GM23338 (cell line): ENCODE results near the gene FMNL1. TPM values are rescaled to one million over a fixed set of nuclear protein-coding genes. Genes with fewer than 3 reads are reported as not detected.

Experiments used
- ATAC-seq: fragments of 200-7000 bp; cut with Tn5 transposase; 3 replicates; pipeline ENCODE4 v1.9.1; 2020
- DNase-seq: peaks from one replicate; pipeline ENCODE4 v3.0.0-alpha.2; 2015; ENCODE audit warnings: low spot score
- H2AFZ ChIP-seq: fragments of 200-600 bp; sonication (generic); 2 replicates; pipeline ENCODE4 v1.8.0; 2016; ENCODE audit warnings: antibody characterized with exemption, mild to moderate bottlenecking, moderate library complexity
- H3F3A ChIP-seq: fragments of 200-600 bp; sonication (generic); replicated peaks from 2 replicates; pipeline ENCODE4 v1.8.0; 2017; ENCODE audit warnings: antibody characterized with exemption, mixed run types, low read depth
- H3K27ac ChIP-seq: fragments of 200-600 bp; sonication (generic); 2 replicates; pipeline ENCODE4 v1.6.1; 2016; ENCODE audit warnings: low read depth
- H3K27me3 ChIP-seq: fragments of 200-600 bp; sonication (generic); 2 replicates; pipeline ENCODE4 v1.8.0; 2016; ENCODE audit warnings: mild to moderate bottlenecking, mixed run types, moderate library complexity; ENCODE audit not compliant: insufficient read depth
- H3K36me3 ChIP-seq: fragments of 200-600 bp; sonication (generic); 2 replicates; pipeline ENCODE4 v1.8.0; 2016; ENCODE audit warnings: mild to moderate bottlenecking; ENCODE audit not compliant: insufficient read depth
- H3K4me1 ChIP-seq: fragments of 200-600 bp; sonication (generic); 2 replicates; pipeline ENCODE4 v1.8.0; 2016; ENCODE audit warnings: mild to moderate bottlenecking, moderate library complexity; ENCODE audit not compliant: insufficient read depth
- H3K4me2 ChIP-seq: fragments of 200-600 bp; sonication (generic); 2 replicates; pipeline ENCODE4 v1.7.1; 2017; ENCODE audit warnings: mixed run types
- H3K4me3 ChIP-seq: fragments of 200-600 bp; sonication (generic); 2 replicates; pipeline ENCODE4 v1.6.1; 2016; ENCODE audit warnings: mixed run types
- H3K79me2 ChIP-seq: fragments of 200-600 bp; sonication (generic); replicated peaks from 2 replicates; pipeline ENCODE4 v1.8.0; 2017; ENCODE audit warnings: mild to moderate bottlenecking; ENCODE audit not compliant: insufficient read depth
- H3K9me2 ChIP-seq: fragments of 200-600 bp; sonication (generic); 2 replicates; pipeline ENCODE4 v1.8.0; 2017; ENCODE audit not compliant: insufficient read depth
- H4K20me1 ChIP-seq: fragments of 200-600 bp; sonication (generic); replicated peaks from 2 replicates; pipeline ENCODE4 v1.8.0; 2017; ENCODE audit warnings: mild to moderate bottlenecking; ENCODE audit not compliant: insufficient read depth
- H3K27ac Mint-ChIP-seq: 2 replicates; pipeline ENCODE4 v1.8.0; 2020; ENCODE audit warnings: inconsistent platforms, mild to moderate bottlenecking, moderate library complexity, mixed read lengths
- H3K27me3 Mint-ChIP-seq: 3 replicates; pipeline ENCODE4 v1.8.0; 2022; ENCODE audit warnings: low read depth, mild to moderate bottlenecking, moderate library complexity, mixed read lengths, inconsistent platforms; ENCODE audit not compliant: insufficient read depth, poor library complexity
- H3K36me3 Mint-ChIP-seq: 3 replicates; pipeline ENCODE4 v1.8.0; 2021; ENCODE audit warnings: low read depth, mild to moderate bottlenecking, inconsistent platforms, moderate library complexity, mixed read lengths
- H3K4me1 Mint-ChIP-seq: 3 replicates; pipeline ENCODE4 v1.8.0; 2020; ENCODE audit warnings: mild to moderate bottlenecking, inconsistent platforms, mixed read lengths
- H3K4me3 Mint-ChIP-seq: 3 replicates; pipeline ENCODE4 v1.8.0; 2021; ENCODE audit warnings: moderate library complexity, mild to moderate bottlenecking, inconsistent platforms, mixed read lengths
- H3K9me3 Mint-ChIP-seq: 3 replicates; pipeline ENCODE4 v1.8.0; 2020; ENCODE audit warnings: moderate library complexity, mild to moderate bottlenecking, inconsistent platforms, mixed read lengths
- CREB1 ChIP-seq: fragments of 250-450 bp; sonication (Bioruptor Pico); IDR thresholded peaks from 2 replicates; pipeline ENCODE4 v1.5.0; 2020; ENCODE audit warnings: low read depth, mild to moderate bottlenecking, moderate library complexity
- CTCF ChIP-seq, 2 experiments: fragments of 200-600 bp in 1 of 2; sonication (generic) in 1 of 2; conservative IDR thresholded peaks; 2 replicates each; pipeline versions ENCODE4 v1.5.1 to v1.6.1; 2016 to 2017; ENCODE audit warnings: antibody characterized with exemption in 2 of 2, low read depth in 2 of 2, mild to moderate bottlenecking in 2 of 2, moderate library complexity in 1 of 2
- EZH2 ChIP-seq: fragments of 200-600 bp; sonication (generic); IDR thresholded peaks from one replicate; pipeline ENCODE4 v1.8.0; 2017; ENCODE audit warnings: antibody characterized with exemption, mild to moderate bottlenecking, low read depth; ENCODE audit not compliant: unreplicated experiment
- EZH2phosphoT487 ChIP-seq: fragments of 200-600 bp; sonication (generic); IDR thresholded peaks from one replicate; pipeline ENCODE4 v1.8.1; 2018; ENCODE audit warnings: antibody characterized with exemption; ENCODE audit not compliant: unreplicated experiment
- JUNB ChIP-seq: IDR thresholded peaks from one replicate; pipeline ENCODE4 v1.6.1; 2016; ENCODE audit warnings: antibody characterized with exemption; ENCODE audit not compliant: unreplicated experiment
- NANOG ChIP-seq: IDR thresholded peaks from 2 replicates; pipeline ENCODE4 v1.6.1; 2016; ENCODE audit warnings: antibody characterized with exemption, borderline replicate concordance
- POLR2AphosphoS5 ChIP-seq: IDR thresholded peaks from 2 replicates; pipeline ENCODE4 v1.6.1; 2016; ENCODE audit warnings: antibody characterized with exemption, low read depth
- STAT1 ChIP-seq: IDR thresholded peaks from one replicate; pipeline ENCODE4 v1.6.1; 2016; ENCODE audit warnings: antibody characterized with exemption; ENCODE audit not compliant: unreplicated experiment
- ZNF114 ChIP-seq: fragments of 250-450 bp; sonication (Bioruptor Pico); IDR thresholded peaks from 2 replicates; pipeline ENCODE4 v1.5.0; 2020; ENCODE audit warnings: mild to moderate bottlenecking, moderate library complexity
- ZNF331 ChIP-seq: fragments of 250-450 bp; sonication (Bioruptor Pico); IDR thresholded peaks from 2 replicates; pipeline ENCODE4 v1.5.0; 2020; ENCODE audit warnings: low read depth, mild to moderate bottlenecking, moderate library complexity
- ZNF462 ChIP-seq: fragments of 250-450 bp; sonication (Bioruptor Pico); IDR thresholded peaks from 2 replicates; pipeline ENCODE4 v1.5.0; 2020; ENCODE audit warnings: mild to moderate bottlenecking, moderate library complexity
- polyA plus RNA-seq: library from polyadenylated mRNA; unstranded; fragments of >200 nt; fragmentation: Nextera tagmentation; extraction: Ambion mirVana; gene quantifications from 2 replicates; pipeline ENCODE4 v1.2.1, GENCODE V29; 2016
- total RNA-seq: library from RNA; depleted of rRNA; stranded (reverse); fragments of >200 nt; shearing (Covaris generic); gene quantifications from 2 replicates; pipeline ENCODE4 v1.2.3, GENCODE V29; 2014

Gene FMNL1
- total and polyA plus RNA-seq, 2 experiments from 2014 or later = 6.6 to 9.3 TPM

GRCh38 chr17:45282683-45283644 lies 61.3 kb downstream of the FMNL1 start:
- Histone ChIP-seq H3K27ac (no peak overlapping the region), H3K9me2 (no peaks in the 10 kb centered on the region), H2AFZ (no peak overlapping the region), H3K4me1 (no peaks in the 10 kb centered on the region), H3K36me3 (no peaks in the 10 kb centered on the region), H4K20me1 (no peaks in the 10 kb centered on the region), H3K4me3 (no peak overlapping the region), H3K79me2 (no peaks in the 10 kb centered on the region), H3K4me2 (no peak overlapping the region), H3F3A (peaks cover 4% of the 10 kb centered on the region; the same call in 1 of the 2 replicates), H3K27me3 (no peaks in the 10 kb centered on the region)
- 0 out of 3 replicates have a peak, but pooled peaks cover under 1% of the 10 kb centered on the region for H3K4me1 Mint-ChIP-seq
- H3K9me3 Mint-ChIP-seq = no peaks in the 10 kb centered on the region
- peaks cover 3% of the 10 kb centered on the region for H3K27me3 Mint-ChIP-seq
- no peak for ATAC-seq
- no peak overlapping the region for H3K27ac Mint-ChIP-seq
- H3K4me3 Mint-ChIP-seq = no peak overlapping the region
- no peak for DNase-seq
- H3K36me3 Mint-ChIP-seq = peaks cover 31% of the 10 kb centered on the region
- TF ChIP-seq CREB1 (CRISPR knock-in tag) (no peak), CTCF (conservative IDR thresholded peaks at IDR 0.05; ENCODE audit: low read depth in 2 of 2) (no peak), JUNB (no peak), POLR2AphosphoS5 (no peak), ZNF331 (no peak), ZNF114 (CRISPR knock-in tag) (no peak), NANOG (no peak), STAT1 (no peak), EZH2 (no peak), ZNF462 (CRISPR knock-in tag) (no peak), EZH2phosphoT487 (no peak)
